ENCODE data around the gene SLC7A7.
"Not testable (repeated sequence)": the region's sequence is repeated elsewhere in the genome, so short reads cannot be mapped to it uniquely, and the experiment has no call there.

Gene SLC7A7

GRCh38 chr14:22843123-22843925, 28.1 kb upstream of the SLC7A7 start:
- no peak for DNase-seq (ENCODE audit: low spot score)

DNA sequence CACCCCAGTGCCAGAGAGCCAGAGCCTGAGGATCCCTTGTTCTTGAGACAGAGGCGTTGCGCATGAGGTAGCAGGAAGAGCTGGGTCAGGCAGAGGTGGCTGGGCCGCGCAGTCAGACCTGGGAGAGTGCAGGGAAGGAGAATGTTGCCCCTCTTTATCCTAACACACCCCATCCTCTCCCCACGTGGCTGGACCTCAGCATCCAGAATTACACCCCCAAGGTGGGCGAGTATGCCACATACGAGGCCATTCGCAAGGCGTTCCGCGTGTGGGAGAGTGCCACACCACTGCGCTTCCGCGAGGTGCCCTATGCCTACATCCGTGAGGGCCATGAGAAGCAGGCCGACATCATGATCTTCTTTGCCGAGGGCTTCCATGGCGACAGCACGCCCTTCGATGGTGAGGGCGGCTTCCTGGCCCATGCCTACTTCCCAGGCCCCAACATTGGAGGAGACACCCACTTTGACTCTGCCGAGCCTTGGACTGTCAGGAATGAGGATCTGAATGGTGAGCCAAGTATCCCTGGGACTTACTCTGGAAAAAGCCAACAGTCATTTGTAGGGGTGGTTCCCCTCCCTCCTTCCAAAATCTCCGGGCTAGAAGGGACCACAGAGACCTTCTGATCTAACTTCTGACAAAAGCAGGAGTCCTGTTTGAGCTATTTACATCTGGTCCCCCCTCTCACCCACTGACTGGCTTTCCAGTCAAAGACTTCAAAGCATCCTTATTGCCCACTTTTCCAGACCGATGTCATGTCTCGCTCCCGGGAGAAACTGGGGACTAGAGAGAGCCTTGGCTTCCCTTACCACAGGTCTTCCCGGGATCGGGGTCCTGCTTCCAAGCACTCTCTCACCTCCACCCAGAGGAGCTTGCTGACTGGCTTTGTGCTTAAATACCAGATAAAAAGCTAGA, 27.2 kb upstream of the SLC7A7 start:
- no peak for DNase-seq (ENCODE audit: low spot score)

GRCh38 chr14:22841769-22842168, 26.5 kb upstream of the SLC7A7 start:
- DNase-seq (ENCODE audit: low spot score), result no peak

DNA sequence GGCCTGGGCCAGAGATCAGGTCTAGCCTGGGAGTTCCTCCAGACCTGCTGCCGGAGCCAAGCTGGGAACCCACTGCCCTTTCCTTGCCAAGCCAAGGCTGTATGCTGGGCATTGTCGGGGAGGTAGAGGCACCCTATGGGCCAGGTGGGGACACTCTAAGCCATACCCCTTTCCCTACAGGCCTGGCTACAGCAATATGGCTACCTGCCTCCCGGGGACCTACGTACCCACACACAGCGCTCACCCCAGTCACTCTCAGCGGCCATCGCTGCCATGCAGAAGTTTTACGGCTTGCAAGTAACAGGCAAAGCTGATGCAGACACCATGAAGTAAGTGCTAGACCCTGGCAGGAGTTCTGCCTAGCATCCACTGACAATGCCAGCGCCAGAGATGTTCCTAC, 26.1 kb upstream of the SLC7A7 start:
- DNase-seq (ENCODE audit: low spot score), result no peak

- no peak for DNase-seq (ENCODE audit: low spot score)
Measured at GRCh38 chr14:22839159-22839779, 24.0 kb upstream of the SLC7A7 start.

DNA sequence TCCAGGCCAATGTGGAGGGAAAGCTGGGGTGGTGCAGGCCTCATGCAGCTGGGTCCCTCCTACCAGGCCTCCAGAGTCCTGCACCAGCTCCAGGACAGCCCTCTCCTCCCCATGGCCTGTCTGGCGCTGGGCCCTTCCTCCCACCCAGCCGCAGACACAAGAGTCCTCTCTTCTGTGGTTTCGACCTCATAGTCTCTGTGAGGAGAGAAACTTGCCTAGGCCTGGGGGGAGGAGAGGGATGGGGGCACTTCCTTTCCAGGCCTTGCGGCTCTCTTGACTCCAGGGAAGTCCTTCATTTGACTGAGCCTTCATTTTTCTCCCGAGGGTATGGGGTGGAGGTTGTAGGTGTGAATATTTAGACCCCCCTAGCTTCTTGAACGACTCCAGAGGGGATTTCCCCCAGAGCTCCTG, 23.4 kb upstream of the SLC7A7 start:
- no peak for DNase-seq (ENCODE audit: low spot score)

GRCh38 chr14:22837750-22838538, 22.7 kb upstream of the SLC7A7 start:
- DNase-seq (ENCODE audit: low spot score), result no peak

GRCh38 chr14:22837114-22837749, 22.0 kb upstream of the SLC7A7 start:
- no peak for DNase-seq (ENCODE audit: low spot score)

- DNase-seq (ENCODE audit: low spot score), result no peak
Measured at GRCh38 chr14:22836301-22837113, 21.3 kb upstream of the SLC7A7 start, which contains the start of gene MMP14. TSS of gene MMP14 (plus strand) at chr14:22836585. CDS start at chr14:22836818, 233 bp downstream.

- DNase-seq (ENCODE audit: low spot score), result no peak
Measured at GRCh38 chr14:22835505-22835904, 20.3 kb upstream of the SLC7A7 start.

GRCh38 chr14:22830443-22831010, 15.3 kb upstream of the SLC7A7 start:
- DNase-seq (ENCODE audit: low spot score), result peak; percentile 61

DNA sequence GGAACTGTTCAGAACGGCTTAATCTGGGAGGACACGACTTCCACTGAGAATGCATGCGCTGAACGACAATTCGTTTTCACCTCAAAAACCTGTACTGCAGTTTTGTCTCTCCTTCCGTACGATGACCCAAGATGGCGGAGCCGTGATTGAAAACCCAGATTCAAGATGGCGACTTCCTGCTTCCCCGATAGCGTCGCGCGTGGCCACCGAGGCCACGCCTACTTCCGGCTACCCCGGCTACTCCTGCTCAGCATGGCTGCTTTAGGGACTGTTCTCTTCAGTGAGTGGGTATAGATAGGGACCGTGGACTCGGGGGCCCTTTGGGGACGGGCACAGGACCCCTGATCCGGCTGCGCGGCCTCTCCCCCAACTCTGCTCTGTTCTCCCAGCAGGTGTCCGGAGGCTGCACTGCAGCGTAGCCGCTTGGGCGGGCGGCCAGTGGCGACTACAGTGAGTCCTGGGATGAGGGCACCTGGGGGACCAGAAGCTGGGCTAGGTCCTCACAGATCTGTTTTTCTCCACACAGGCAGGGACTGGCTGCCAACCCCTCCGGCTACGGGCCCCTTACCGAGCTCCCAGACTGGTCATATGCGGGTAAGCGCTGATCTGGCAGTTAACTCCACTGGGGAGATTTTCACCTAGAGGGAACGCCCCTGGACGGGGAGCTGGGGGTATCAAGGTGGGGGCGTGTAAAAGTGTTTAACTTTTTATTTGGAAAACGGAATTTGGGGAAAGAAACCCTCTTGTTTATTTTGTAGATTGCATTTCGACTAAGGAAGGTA, 14.6 kb upstream of the SLC7A7 start, which contains the start of gene MRPL52:
TSS of gene MRPL52 (plus strand) at position 227 of the 782 bp plus-strand sequence. CDS start at position 253, 26 bp downstream.
- DNase-seq (ENCODE audit: low spot score), result peak; percentile 96

DNA sequence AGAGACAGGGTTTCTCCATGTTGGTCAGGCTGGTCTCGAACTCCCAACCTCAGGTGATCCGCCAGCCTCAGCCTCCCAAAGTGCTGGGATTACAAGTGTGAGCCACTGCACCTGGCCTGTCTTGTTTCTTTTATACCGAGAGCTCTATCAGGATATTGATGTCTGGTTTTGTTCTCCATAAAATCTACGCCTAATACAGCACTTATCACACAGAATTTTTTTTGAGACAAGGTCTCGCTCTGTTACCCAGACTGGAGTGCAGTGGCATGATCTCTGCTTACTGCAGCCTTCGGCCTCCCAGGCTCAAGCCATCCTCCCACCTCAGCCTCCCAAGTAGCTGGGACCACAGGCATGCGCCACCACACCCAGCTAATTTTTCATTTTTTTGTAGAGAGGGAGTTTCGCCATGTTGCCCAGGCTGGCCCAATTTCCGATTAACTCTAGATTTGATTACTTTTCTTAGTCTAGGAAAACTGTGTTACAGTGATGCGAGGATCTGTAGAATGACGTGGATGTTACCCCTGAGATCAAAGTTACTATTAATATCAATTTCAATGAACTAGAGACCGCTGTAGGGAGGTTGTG, 13.9 kb upstream of the SLC7A7 start:
- DNase-seq (ENCODE audit: low spot score), result not testable (repeated sequence)

GRCh38 chr14:22824711-22825359, 9.6 kb upstream of the SLC7A7 start:
- peak; percentile 91 for DNase-seq (ENCODE audit: low spot score)

- peak; percentile 88 for DNase-seq (ENCODE audit: low spot score)
Measured at GRCh38 chr14:22822571-22823098, 7.4 kb upstream of the SLC7A7 start.

GRCh38 chr14:22822016-22822570, 6.9 kb upstream of the SLC7A7 start:
- no peak for DNase-seq (ENCODE audit: low spot score)

Data from NAMALWA (cell line).